Amniotic stem cell (primary cell): ENCODE results near the gene AMOTL2.

Experiments
- DNase-seq: peaks from one replicate; lab custom pipeline; 2025; lab: John Stamatoyannopoulos, UW

Gene AMOTL2

DNA sequence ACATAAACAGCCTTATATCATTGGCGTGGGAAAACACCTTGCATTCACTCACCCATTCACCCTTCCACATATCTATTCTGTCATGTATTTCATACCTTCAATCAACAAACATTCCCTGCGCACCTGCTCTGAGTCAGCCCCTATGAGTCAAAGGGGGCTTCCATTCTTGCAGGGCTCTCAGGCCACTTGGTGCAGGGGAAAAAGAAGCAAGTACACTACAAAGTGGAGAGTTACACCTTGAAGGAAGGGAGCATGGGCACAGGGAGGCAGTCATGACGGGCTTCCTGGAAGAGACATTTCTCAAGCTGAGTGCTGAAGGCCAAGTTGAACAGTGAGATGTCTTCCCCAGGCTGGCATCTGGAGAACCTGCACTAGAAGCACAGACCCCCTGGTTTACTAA lies 4.6 kb upstream of the AMOTL2 start:
- DNase-seq, result no peak

DNA sequence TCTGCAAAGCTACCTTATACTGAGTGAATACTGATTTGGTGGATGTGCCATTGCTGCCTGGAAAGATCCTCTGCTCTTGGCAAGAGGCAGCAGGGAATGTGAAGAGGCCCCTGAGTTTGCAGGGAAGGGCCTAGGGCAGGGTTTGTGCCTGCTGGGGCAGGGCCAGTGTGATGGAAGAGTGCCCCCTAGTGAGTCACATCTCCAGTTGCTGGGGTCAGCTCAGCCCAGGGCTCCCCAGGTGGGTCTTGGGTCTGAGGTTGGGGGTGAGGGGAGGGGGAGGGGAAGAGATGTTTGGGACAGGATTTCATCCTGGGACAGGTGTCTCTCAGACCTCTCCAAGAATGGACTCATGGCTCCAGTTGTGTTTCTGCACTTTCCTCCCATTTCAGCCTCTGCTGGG lies 4.1 kb upstream of the AMOTL2 start:
- no peak for DNase-seq

DNA sequence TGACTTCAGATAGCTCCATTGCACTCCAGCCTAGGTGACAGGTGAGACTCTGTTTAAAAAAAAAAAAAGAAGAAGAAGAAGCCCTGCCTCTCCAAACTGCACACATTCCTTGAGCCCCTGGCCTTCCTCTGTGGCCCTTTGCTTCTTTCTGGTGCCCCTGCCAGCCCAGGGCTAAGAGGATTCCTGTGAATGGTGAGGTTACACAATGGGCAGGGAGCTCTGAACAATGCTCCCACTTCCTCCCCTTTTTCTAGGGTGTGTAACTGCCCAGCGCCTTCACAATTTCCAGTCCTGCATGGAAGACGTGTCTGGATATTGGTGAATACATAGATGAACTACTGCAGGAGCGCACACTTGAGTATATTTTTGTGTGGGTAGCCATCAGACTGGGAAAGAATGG lies 3.6 kb upstream of the AMOTL2 start:
- DNase-seq, result no peak

DNA sequence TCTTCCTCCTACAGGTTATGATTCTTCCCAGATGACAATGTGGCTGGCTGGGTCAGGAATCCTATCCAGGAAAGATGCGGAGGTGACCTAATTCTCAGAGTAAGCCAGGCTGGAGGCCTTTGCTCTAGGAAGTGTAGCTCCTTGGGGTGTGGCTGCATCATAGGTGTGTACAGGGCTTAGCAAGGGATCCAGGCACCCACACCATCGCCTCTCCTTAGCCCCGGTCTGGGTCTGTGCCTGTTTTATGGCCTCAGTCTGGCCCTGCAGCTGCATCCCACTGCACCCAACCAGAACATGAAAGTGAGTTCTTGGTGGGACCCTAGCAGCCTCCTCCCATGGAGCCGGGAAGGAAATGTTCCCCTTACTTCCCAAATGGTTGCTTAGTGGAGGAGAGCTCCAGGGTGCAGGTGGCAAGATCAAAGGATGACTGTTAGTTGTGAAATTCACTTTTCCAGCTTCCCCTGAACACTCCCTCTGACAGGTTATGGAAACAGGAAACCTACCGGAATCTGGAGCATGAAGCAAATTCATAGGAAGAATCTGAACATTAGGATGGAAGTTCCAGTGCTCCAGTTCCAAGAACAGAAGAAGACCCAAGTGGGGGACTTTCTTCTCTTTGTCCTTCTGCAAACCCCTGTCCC lies 2.7 kb upstream of the AMOTL2 start:
- DNase-seq, result no peak

DNA sequence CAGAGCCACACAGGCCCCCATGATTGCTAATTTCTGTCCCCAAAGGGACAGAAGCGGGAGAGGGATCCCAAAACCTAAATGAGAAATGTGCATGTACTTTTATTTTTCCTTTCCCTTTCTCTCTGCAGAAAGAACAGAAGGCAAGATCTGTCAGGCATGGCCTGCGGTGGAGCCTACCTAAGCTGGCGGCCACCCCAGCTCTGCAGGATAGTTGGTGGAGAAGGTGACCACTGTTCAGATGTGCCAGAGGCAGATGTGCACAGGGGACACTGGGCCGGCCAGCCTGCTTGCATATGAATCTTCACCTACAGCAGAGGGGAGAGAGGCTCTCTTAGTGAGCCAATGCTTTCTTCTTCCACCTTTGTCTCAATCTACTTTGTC lies 2.1 kb upstream of the AMOTL2 start:
- no peak for DNase-seq

DNA sequence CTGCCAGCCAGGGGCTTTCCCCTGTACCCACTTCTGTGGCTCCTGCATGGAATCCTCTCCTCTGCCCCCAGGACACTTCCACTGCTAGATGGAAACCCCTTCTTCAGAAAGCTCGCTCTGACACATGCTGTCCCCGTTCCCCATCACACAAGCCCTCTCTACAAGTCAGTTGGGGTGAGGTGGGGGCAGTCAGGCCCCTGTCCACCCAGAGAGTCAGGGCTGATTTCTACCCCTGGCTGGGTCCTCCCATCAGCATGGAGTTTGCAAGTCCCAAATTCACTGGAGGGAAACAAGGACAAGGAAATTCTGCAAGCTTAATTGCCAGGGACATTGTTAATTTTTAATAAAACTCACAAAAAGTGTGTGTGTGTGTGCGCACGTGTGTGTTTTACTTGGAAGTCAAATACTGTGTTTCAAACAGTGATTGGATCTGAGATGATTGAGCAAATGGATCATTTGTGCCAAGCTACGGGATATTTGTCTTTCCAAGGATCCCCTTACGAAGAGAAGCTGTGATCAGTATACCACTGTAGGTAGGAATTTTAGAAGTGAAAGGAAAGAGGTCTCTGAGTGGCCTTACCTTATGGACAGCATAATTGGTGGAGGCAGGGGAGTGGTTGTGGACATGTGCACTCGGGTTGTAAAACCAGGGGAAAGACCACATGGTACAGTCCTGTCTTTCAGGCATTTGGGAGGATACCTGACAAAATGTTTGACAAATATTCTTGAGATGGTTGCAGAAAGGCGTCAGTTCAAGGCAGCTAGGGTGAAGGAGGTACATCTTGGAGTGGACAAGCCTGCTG lies 1.5 kb upstream of the AMOTL2 start:
- no peak for DNase-seq

DNA sequence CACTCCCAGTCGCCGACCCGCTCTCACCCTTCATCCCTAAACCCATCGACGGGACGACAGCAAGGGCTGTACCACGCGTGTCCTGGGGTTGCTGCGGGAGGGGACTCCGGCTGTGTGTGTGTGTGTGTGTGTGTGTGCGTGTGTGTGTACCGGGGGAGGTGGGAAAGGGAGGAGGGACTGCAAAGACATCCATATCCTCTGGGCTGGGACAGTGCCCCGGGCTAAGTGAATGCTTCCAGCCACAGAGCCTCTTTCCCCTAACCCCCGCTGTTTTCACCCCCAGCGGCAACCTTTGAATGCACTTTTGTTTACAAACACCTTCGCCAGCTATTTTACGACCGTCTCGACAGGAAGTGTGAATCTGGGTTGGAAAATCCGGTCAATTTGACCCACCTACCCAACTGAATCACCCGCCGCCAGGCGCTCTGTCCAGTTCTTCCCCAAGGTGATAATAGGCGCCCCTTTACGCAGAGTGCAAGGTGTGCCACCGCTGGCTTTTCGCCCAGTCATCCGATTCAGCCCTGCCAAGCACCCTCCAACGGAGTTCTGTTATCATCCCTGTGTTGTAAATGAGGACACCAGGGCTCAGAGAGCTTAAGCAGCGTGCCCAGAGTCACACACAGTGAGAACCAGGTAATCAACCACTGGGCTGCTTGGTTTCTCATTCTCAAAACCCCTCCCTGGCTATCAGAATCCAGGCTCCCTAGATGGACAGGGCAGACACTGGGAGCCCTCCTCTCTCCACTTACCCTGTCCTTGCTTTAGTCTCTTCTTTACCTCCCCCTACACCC lies 739 bp upstream of the AMOTL2 start:
- DNase-seq, result no peak

DNA sequence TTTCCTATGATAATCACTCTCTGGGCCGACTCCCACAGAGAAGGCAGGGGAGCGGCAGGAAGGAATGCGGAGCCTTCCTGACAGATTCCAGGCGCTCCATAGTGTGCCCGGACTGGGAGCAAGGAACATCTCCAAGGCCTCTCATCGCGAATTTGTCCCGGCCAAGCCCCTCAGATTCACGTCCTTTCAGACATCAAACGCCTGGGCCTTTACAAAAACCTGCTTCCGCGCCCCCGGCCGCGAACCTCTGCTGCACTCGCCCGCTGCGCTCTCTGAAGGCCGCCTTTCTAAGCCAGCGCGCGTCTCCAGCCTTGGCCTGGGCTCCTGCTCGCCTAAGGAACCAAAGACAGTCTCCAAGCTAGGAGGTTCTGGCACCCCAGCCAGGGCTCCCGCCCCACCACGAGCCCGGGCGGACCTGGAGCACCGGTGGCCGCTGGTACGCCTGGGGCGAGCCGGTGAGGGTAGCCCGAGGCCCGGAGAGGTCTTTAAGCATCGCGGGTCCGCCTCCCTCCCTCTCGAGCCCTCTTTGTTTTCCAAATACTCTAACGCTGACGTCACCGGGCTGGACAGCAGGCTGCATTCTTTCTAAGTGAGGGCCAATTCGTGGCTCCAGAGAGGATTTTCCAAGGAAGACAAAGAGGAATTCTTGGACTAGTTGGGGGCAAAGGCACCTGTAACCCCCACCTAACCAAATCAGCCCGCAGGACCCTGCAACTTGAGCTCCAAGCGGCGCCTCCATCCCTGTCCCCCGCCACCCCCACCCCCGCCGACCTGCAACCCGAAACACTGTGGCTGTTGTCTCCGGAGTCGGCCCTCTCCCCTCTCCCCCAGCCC lies 759 bp downstream of the AMOTL2 start:
- peak; percentile 84 for DNase-seq

DNA sequence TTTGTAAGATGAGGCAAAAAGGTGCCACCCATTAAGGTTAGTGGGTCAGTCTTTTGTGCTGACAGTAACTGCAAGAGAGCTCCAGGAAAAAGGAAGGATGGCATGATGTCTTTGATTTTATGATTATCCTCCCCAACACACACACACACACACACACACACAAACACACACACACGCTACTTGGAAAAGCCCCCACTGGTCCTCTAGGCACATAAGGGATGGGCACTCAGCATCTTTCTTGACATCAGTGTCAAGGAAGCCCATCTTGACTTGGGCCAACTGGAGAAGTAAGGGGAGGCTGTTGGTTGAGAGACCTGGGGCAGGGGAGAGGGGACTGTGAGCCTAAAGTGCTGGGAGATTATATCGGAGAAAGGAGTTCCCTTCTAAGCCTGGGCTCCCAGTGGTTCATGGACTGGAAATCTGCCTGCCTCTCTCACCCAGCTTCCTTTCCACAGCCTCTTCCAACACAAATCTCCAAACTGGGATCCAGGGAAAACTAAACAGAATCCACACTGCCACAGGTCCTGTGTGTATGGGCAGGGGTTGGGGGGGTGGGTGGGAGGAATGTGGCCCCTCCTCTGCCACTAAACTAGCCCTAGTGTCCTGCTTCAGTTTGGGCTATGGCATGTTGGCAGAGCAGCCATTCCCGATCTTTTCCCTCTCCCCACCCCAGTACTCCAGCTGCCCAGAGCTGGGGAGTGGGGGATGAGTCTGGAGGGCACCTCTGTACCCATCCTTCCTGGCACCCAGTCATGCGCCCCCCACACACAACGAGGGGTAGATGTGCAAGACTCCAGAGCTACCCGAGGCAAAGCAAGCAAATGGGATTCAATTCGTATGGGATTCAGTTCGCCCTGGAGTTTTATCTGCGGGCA lies 1.6 kb downstream of the AMOTL2 start:
- DNase-seq, result no peak

DNA sequence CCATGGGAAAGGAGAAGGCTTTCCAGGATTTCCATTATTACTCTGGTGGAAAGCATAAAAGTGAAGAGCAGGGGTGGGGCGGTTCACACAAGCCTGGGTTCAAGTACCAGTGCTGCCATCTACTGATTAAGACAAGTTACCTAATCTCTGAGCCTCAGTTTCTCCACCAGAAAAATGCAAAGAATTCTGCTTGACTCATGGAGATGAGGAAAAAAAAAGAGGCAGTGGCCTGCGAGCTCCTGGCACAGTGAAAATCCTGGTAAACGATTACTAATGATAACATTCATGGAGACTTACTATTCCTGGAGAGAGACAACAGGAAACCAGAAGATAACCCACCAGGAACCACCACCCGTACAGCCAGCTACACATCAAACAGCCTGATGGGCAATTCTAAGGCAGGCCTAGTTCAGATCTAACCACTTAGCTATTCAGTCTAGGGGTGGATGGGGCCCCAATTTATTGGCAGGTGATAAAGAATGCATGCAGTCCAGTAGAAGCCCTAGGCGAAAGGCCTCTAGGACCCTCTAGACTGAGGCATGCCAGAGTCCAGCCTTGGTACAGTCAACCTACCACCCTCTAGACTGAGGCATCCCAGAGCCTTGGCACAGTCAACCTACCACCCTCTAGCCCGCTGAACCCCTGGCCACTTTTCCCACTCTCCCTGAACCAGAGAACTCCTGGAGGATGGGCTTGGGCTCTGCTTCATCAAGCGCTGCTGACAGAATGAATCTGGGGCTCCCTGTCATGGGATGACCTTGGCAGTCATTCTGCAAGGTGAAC lies 2.5 kb downstream of the AMOTL2 start:
- no peak for DNase-seq

DNA sequence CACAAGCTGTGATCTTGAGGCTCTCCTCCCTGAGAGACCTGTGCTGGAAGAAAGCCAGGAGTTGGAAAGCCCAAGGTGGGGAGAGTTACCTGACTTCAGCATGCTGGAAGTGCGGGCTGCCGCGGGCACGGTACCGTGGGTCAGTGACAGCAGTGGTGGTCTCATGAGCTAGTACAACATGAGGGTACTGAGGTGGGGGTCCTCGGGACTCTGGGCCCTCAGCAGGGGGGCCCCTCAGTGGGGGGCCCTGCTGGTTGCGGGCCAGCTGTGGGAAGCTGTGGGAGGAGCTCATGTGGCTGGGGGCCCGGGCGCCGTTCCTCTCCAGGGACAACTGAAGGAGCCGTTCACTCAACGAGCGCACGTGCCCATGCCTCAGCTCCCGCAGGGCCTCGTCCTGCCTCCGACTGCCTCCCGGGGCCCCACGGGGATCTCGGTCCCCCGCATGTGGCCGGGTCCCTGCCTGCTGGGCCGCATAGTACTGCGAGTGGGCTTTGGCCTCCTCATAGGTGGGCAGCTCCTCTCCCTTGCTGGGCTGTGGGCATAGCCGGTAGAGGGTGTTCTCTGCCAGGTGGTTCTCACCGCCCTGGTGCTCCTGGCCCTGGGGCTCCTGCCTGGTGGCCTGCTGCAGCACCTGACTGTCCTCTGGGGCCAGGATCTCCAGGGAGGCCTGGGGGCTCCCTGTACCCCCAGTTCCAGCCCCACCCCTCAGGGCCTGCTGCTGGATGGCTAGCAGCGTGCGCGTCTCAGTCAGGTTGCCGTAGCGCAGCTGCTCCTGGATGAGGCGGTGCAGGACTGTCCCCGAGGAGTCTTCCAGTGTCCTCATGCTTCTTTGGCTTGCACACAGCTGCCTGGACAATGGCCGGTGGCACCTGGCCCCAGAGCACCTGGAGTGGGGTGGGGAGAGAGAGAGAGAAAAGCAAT lies 3.4 kb downstream of the AMOTL2 start:
- no peak for DNase-seq

DNA sequence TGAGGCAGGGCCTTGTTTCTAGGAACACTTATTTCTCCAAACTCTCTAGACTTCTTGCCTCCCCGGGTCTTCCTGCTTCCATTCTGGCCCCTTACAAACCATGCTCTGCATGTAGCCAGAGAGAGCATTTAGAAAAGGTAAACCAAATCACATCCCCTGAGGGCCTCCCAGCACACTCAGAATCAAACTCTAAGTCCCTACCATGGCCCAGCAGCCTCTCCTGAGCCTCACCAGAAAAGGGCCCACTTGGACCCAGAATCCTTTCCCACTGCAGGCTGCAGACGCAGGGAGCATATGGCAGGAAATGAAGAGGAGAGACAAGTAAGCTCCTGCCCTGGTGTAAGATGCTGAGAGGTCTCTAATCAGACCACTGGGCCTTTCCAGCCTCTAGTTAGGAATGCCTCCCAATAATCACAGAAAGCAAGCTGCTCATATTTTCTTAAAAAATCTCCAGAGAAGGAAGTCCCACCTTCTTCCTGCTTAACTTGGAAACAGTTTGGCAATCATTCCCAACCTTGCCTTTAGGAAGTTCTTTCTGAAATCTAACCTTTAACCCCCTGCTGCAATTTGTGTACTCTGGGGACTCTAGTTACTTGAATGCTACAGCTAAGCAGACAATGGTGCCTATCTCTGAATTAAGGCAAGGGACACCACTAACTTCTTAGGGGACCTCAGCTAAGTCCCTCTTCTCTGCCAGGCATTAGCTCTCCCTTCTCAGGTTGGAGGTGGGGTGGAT lies 4.2 kb downstream of the AMOTL2 start:
- no peak for DNase-seq

DNA sequence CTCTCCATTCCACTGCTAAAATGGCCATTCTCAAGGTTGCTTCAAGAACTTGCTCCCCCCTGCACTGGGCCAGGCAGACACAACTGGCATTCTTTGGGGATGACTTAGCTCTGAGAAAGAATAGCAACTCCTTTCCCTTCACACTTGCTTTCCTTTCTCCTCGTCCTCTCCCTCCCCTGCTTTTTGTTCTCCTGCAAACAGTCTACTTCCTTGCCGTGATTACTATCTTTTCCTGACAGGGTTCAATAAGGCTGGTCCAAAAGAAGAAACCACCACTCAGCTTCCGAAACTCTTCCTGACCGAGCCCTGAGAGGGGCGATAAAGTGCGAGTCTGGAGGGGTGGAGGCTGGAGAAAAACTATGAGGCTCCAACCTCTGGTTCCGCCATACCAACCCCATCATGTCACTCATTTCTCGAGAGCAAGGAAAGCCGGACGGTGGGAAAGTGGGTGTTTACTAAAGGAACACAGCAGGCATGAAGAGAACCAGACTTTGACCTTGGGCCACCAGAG lies 5.0 kb downstream of the AMOTL2 start:
- DNase-seq, result no peak

DNA sequence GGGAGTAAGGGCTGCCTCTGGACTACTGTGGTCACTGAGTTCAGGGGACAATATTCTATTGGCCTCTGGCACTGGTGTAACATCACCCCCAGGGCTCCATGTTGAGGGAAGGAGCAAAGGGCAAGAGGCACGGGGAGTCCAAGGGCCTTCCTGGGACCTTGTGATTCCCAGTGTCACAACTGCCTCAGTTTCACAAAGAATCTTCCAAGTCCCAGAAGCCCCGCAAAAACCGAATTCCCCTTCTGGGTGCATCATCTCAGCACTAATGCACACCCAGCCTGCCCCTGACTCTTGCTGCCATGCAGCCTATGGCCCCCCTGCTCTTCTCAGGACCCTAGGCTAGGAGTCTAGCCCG lies 5.5 kb downstream of the AMOTL2 start:
- DNase-seq, result no peak

DNA sequence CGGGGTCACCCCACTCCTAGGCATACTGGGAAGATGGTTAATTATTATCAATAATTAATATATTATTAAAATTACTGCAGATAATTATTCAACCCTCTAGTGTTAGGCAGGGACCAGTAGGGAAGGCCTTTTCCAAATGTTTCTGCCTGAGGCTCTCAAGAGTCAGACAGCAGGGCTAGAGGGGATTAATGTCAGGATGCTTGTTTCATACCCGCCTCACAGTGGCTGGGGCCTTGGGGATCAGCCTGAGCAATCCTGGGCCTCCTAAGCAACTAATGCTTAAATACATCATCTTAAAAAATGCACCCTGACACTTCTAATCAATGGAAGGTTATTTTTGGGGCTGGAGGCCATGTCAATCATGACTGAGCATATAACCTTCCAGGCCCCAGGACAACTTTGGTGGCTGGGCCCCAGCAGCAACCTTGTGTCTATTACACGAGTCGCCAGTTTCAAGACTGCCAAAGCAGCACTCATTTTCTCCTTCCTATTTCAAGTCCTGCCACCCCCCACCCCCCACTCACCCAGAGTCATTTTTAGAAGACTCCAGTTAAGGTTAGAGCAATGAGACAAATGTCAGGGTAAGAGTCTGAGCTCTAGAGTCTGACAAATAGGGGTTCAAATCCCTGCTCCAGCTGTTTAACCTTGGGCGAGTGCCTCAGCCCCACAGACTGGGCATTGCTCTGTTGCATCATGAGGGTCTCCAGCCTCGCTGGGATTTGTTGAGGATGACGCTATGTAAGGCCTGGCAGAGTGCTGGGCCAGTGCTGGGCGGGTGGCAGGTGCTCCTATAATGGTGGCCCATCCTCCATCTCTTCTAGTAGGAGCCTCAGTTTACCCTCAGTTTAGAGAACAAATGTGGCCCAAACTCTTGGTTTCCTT lies 6.1 kb downstream of the AMOTL2 start:
- DNase-seq, result no peak

DNA sequence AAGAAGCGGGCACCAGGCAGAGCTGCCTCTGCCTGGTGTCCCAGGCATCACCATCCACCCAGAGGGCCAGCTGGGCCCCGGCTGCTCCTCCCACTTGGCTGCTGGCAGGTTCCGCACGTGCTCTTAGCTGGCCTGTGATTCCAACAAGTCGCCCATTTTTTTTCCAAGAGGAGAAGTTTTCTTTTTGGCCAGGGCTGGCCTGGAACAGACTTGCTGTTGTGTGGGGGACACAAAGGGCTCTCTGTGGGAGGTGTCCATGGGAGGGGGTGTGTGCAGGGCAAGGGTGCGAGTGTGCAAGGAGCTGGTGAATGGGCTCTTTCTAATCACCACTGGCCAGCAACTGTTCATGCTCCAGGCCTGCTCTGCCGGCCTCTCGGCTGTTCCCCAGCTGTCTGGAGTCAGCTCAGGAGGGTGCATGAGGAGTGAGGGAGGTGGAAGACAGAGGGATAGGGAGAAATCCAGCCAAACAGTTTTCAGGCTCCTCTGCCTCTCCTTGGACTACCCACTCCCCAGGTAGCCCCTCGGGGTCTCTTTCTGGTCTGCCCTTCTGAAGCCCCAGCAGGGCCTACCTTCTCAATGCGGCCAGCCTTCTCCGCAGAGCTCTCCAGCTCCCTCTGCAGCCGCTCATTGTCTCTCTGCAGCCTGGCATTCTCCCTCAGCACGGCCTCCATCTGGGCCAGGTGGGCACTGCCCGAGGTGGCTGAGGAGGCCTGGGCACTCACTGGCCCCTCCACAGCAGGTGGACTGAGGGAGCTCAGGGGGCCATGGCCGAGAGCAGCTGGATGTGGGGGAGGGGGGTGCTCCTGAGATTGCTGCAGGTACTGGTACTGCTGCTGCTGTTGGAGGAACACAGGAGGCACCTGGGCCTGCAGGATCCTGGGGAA lies 7.1 kb downstream of the AMOTL2 start:
- no peak for DNase-seq
